Smooth muscle cell (in vitro differentiated cells): ENCODE measurements around the gene PTGR3. TPM values are rescaled to one million over a fixed set of nuclear protein-coding genes. Genes with fewer than 3 reads are reported as not detected.
A peak's percentile ranks its signal among the peaks of the same experiment; 100 is the strongest.

Source experiments
- DNase-seq: peaks from one replicate; lab custom pipeline; 2025; ENCODE audit not compliant: unreplicated experiment; lab: John Stamatoyannopoulos, UW
- H2AFZ ChIP-seq: fragments of 200-600 bp; sonication (generic); 2 replicates; pipeline ENCODE4 v1.6.0; 2016; ENCODE audit warnings: antibody characterized with exemption, low read depth, mild to moderate bottlenecking
- H3F3A ChIP-seq: fragments of 200-600 bp; sonication (generic); 2 replicates; pipeline ENCODE4 v1.6.0; 2017; ENCODE audit warnings: antibody characterized with exemption, low read depth
- H3K27ac ChIP-seq: fragments of 200-600 bp; sonication (generic); 2 replicates; pipeline ENCODE4 v1.5.1; 2016; ENCODE audit warnings: low read depth, mild to moderate bottlenecking
- H3K27me3 ChIP-seq: fragments of 200-600 bp; sonication (generic); 2 replicates; pipeline ENCODE4 v1.6.1; 2016; ENCODE audit warnings: low read depth, mild to moderate bottlenecking
- H3K36me3 ChIP-seq: fragments of 200-600 bp; sonication (generic); 2 replicates; pipeline ENCODE4 v1.5.1; 2016; ENCODE audit warnings: low read depth
- H3K4me1 ChIP-seq: fragments of 200-600 bp; sonication (generic); 2 replicates; pipeline ENCODE4 v1.5.1; 2016; ENCODE audit warnings: low read depth
- H3K4me2 ChIP-seq: fragments of 200-600 bp; sonication (generic); 2 replicates; pipeline ENCODE4 v1.6.0; 2016; ENCODE audit warnings: mild to moderate bottlenecking
- H3K4me3 ChIP-seq: fragments of 200-600 bp; sonication (generic); 2 replicates; pipeline ENCODE4 v1.5.1; 2016; ENCODE audit warnings: mild to moderate bottlenecking
- H3K79me2 ChIP-seq: fragments of 200-600 bp; sonication (generic); 2 replicates; pipeline ENCODE4 v1.6.0; 2016; ENCODE audit warnings: low read depth, mild to moderate bottlenecking
- H3K9ac ChIP-seq: fragments of 200-600 bp; sonication (generic); 2 replicates; pipeline ENCODE4 v1.6.0; 2016; ENCODE audit warnings: low read depth
- H3K9me3 ChIP-seq: fragments of 200-600 bp; sonication (generic); replicated peaks from 2 replicates; pipeline ENCODE4 v1.5.1; 2016; ENCODE audit warnings: low read depth
- H4K20me1 ChIP-seq: fragments of 200-600 bp; sonication (generic); 2 replicates; pipeline ENCODE4 v1.6.0; 2016; ENCODE audit warnings: low read depth
- CTCF ChIP-seq: fragments of 200-600 bp; sonication (generic); IDR thresholded peaks from 2 replicates; pipeline ENCODE4 v1.5.1; 2017; ENCODE audit warnings: borderline replicate concordance, mild to moderate bottlenecking, antibody characterized with exemption; ENCODE audit not compliant: insufficient read depth, poor library complexity, severe bottlenecking
- WGBS: methylation state at CpG from one replicate; pipeline ENCODE4 v1.1.7; 2016; ENCODE audit warnings: low lambda C conversion rate; 5-methylcytosine and 5-hydroxymethylcytosine counted together
- polyA plus RNA-seq: library from polyadenylated mRNA; unstranded; fragments of >200 nt; fragmentation: Nextera tagmentation; extraction: Ambion mirVana; gene quantifications from 2 replicates; pipeline ENCODE4 v1.2.1, GENCODE V29; 2016
- total RNA-seq: library from RNA; depleted of rRNA; stranded (reverse); fragments of >200 nt; gene quantifications from 2 replicates; pipeline ENCODE4 v1.2.3, GENCODE V29; 2014

Gene PTGR3
- 32.9 and 35.0 TPM in 2 replicates for total RNA-seq
- 29.6 and 29.7 TPM in 2 replicates for polyA plus RNA-seq

GRCh38 chr18:75209129-75209950, at the start of gene PTGR3:
TSS of gene PTGR3 (minus strand) at chr18:75209139. CDS start at chr18:75209058, 81 bp downstream.
- peak within 1 kb of the TSS; percentile 91 for H3K4me3 ChIP-seq
- H3K27me3 ChIP-seq: no peaks in the 10 kb centered on the region
- peaks cover 83% of the 10 kb centered on the region for H3K79me2 ChIP-seq
- H3K9ac ChIP-seq: peak within 1 kb of the TSS; percentile 75
- peak within 1 kb of the TSS; percentile 96 for H3K4me2 ChIP-seq
- 1% methylated on average over 43 of the region's 88 CpGs for WGBS
- H4K20me1 ChIP-seq: peaks cover 62% of the 10 kb centered on the region
- peaks cover 33% of the 10 kb centered on the region for H3K4me1 ChIP-seq
- DNase-seq: peak; percentile 84
- H2AFZ ChIP-seq: peak within 1 kb of the TSS; percentile 91
- H3K36me3 ChIP-seq: no peaks in the 10 kb centered on the region
- no peak for TF ChIP-seq CTCF
- peak within 1 kb of the TSS; percentile 82 for H3K27ac ChIP-seq
- H3F3A ChIP-seq: peaks cover 17% of the 10 kb centered on the region
- no peaks in the 10 kb centered on the region for H3K9me3 ChIP-seq

GRCh38 chr18:75257605-75258004, 48.7 kb upstream of the PTGR3 start:
- Histone ChIP-seq H3K9ac (no peak overlapping the region), H3K27me3 (no peaks in the 10 kb centered on the region), H3K36me3 (no peaks in the 10 kb centered on the region), H3K4me3 (no peak overlapping the region), H2AFZ (no peak overlapping the region), H3K4me1 (no peaks in the 10 kb centered on the region), H3F3A (no peaks in the 10 kb centered on the region), H3K79me2 (peaks cover 100% of the 10 kb centered on the region), H3K9me3 (no peaks in the 10 kb centered on the region), H3K4me2 (no peak overlapping the region), H4K20me1 (peaks cover 95% of the 10 kb centered on the region), H3K27ac (no peak overlapping the region)
- DNase-seq: no peak
- TF ChIP-seq CTCF: no peak
- 79% methylated on average over 14 of the region's 14 CpGs for WGBS

GRCh38 chr18:75256376-75256775, 47.4 kb upstream of the PTGR3 start:
- H4K20me1 ChIP-seq: peaks cover 94% of the 10 kb centered on the region
- H3K4me3 ChIP-seq: no peak overlapping the region
- H3K9me3 ChIP-seq: no peaks in the 10 kb centered on the region
- H3K4me2 ChIP-seq: no peak overlapping the region
- H2AFZ ChIP-seq: no peak overlapping the region
- no peaks in the 10 kb centered on the region for H3K4me1 ChIP-seq
- no peak for DNase-seq
- no peak for TF ChIP-seq CTCF
- no peaks in the 10 kb centered on the region for H3K27me3 ChIP-seq
- H3K36me3 ChIP-seq: no peaks in the 10 kb centered on the region
- peaks cover 100% of the 10 kb centered on the region for H3K79me2 ChIP-seq
- H3F3A ChIP-seq: no peaks in the 10 kb centered on the region
- H3K27ac ChIP-seq: no peak overlapping the region
- no peak overlapping the region for H3K9ac ChIP-seq

GRCh38 chr18:75255094-75255493, 46.2 kb upstream of the PTGR3 start:
- no peaks in the 10 kb centered on the region for H3K27me3 ChIP-seq
- H3K9me3 ChIP-seq: no peaks in the 10 kb centered on the region
- H3K27ac ChIP-seq: no peak overlapping the region
- no peak for DNase-seq
- H3K36me3 ChIP-seq: no peaks in the 10 kb centered on the region
- H3K79me2 ChIP-seq: peaks cover 100% of the 10 kb centered on the region
- H3K4me3 ChIP-seq: no peak overlapping the region
- no peaks in the 10 kb centered on the region for H3K4me1 ChIP-seq
- no peak for TF ChIP-seq CTCF
- no peak overlapping the region for H3K4me2 ChIP-seq
- H2AFZ ChIP-seq: no peak overlapping the region
- 91% methylated on average over 3 of the region's 3 CpGs for WGBS
- no peak overlapping the region for H3K9ac ChIP-seq
- H4K20me1 ChIP-seq: peaks cover 93% of the 10 kb centered on the region
- H3F3A ChIP-seq: no peaks in the 10 kb centered on the region
